Glutamatergic neuron (in vitro differentiated cells): Measurements from ENCODE around the gene TCEANC2. TPM values are rescaled to one million over a fixed set of nuclear protein-coding genes. Genes with fewer than 3 reads are reported as not detected.

Experiments used
- DNase-seq: peaks from one replicate; pipeline ENCODE4 v3.0.0; 2022
- H3K27ac Mint-ChIP-seq: one replicate; pipeline ENCODE4 v1.8.0; 2020; ENCODE audit warnings: mild to moderate bottlenecking, mixed read lengths, inconsistent platforms; ENCODE audit not compliant: unreplicated experiment
- H3K27me3 Mint-ChIP-seq: one replicate; pipeline ENCODE4 v1.8.0; 2020; ENCODE audit warnings: mild to moderate bottlenecking, moderate library complexity, mixed read lengths, inconsistent platforms; ENCODE audit not compliant: unreplicated experiment
- H3K36me3 Mint-ChIP-seq: one replicate; pipeline ENCODE4 v1.8.0; 2020; ENCODE audit warnings: mild to moderate bottlenecking, mixed read lengths, inconsistent platforms; ENCODE audit not compliant: unreplicated experiment
- H3K4me1 Mint-ChIP-seq: one replicate; pipeline ENCODE4 v1.8.0; 2020; ENCODE audit warnings: mild to moderate bottlenecking, low read depth, mixed read lengths, inconsistent platforms; ENCODE audit not compliant: unreplicated experiment
- H3K4me3 Mint-ChIP-seq: one replicate; pipeline ENCODE4 v1.8.0; 2020; ENCODE audit warnings: mild to moderate bottlenecking, mixed read lengths, inconsistent platforms; ENCODE audit not compliant: unreplicated experiment
- H3K9me3 Mint-ChIP-seq: one replicate; pipeline ENCODE4 v1.8.0; 2020; ENCODE audit warnings: mild to moderate bottlenecking, moderate library complexity, mixed read lengths, inconsistent platforms; ENCODE audit not compliant: unreplicated experiment
- CTCF ChIP-seq: fragments of 200-600 bp; sonication (generic); IDR thresholded peaks from one replicate; pipeline ENCODE4 v1.5.0; 2021; ENCODE audit not compliant: partially characterized antibody, unreplicated experiment
- total RNA-seq: library from RNA; stranded (reverse); fragmentation: NEBNext Ultra II Directional; extraction: Animal tissue kit (Norgen Biotek cat#: 25700); gene quantifications from one replicate; pipeline ENCODE4 v1.2.1, GENCODE V29; 2021; ENCODE audit not compliant: unreplicated experiment

TCEANC2 gene
- total RNA-seq, 1 donor from 2014 or later = 10.7 TPM

GRCh38 chr1:54028306-54029251 lies 24.8 kb upstream of the TCEANC2 start:
- Mint-ChIP-seq H3K4me1 (no peaks in the 10 kb centered on the region), H3K9me3 (peaks cover 2% of the 10 kb centered on the region), H3K27me3 (peaks cover 2% of the 10 kb centered on the region), H3K4me3 (no peak overlapping the region), H3K27ac (no peak overlapping the region), H3K36me3 (no peaks in the 10 kb centered on the region)
- no peak for DNase-seq
- no peak for TF ChIP-seq CTCF

DNA sequence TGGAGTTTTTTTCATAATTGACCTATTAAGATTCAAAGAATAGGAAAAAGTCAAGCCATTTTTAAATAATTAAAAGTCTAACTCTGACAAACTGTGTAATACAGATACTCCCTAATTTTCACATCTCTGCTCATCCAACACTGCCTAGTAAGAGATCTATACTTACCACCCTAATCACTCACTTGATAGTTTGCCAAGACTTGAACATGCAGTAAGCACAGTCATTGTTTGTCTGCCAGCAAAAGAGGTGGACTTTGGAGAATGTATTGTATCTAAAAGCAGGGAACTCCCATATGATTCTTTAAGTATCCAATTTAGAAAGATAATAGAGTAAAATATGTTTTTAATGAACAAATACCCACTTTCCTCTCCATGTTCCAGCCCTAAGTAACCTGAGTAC lies 15.9 kb upstream of the TCEANC2 start:
- Mint-ChIP-seq H3K9me3 (no peaks in the 10 kb centered on the region), H3K4me1 (no peaks in the 10 kb centered on the region), H3K27ac (no peak overlapping the region), H3K36me3 (no peaks in the 10 kb centered on the region), H3K27me3 (no peaks in the 10 kb centered on the region), H3K4me3 (no peak overlapping the region)
- no peak for DNase-seq
- no peak for TF ChIP-seq CTCF

DNA sequence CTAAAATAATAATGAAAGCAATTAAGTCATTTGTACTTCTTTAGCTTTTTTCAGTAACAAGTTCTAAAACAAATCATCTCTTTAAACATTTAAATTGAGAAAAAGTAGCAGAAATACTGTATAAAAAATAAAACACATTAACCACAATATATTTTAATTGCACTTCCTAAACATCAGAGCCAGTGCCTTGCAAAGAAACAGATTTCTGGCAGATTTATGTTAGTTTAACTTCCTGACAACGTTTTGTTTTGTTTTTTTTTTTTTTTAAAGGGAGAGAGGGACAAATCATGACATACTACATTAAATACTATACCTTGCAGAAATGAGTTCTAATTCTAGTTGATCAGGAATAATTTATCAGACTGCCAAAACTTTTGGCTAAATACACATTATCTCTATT lies 11.6 kb upstream of the TCEANC2 start:
- no peaks in the 10 kb centered on the region for H3K9me3 Mint-ChIP-seq
- H3K4me3 Mint-ChIP-seq = no peak overlapping the region
- DNase-seq = no peak
- no peak for TF ChIP-seq CTCF
- H3K36me3 Mint-ChIP-seq = no peaks in the 10 kb centered on the region
- H3K27ac Mint-ChIP-seq = no peak overlapping the region
- peaks cover 2% of the 10 kb centered on the region for H3K4me1 Mint-ChIP-seq
- peaks cover 2% of the 10 kb centered on the region for H3K27me3 Mint-ChIP-seq

- Mint-ChIP-seq H3K27me3 (peaks cover 2% of the 10 kb centered on the region), H3K27ac (no peak overlapping the region), H3K4me3 (no peak overlapping the region), H3K36me3 (no peaks in the 10 kb centered on the region), H3K9me3 (no peaks in the 10 kb centered on the region), H3K4me1 (peaks cover 12% of the 10 kb centered on the region)
- TF ChIP-seq CTCF = no peak
- no peak for DNase-seq
Measured at GRCh38 chr1:54045496-54045895, 7.9 kb upstream of the TCEANC2 start.
